Measurements from ENCODE around the gene BTK. TPM values are rescaled to one million over a fixed set of nuclear protein-coding genes. Genes with fewer than 3 reads are reported as not detected.

BTK gene
- total RNA-seq, 1 experiment from 2014 or later = 0.37 TPM

DNA sequence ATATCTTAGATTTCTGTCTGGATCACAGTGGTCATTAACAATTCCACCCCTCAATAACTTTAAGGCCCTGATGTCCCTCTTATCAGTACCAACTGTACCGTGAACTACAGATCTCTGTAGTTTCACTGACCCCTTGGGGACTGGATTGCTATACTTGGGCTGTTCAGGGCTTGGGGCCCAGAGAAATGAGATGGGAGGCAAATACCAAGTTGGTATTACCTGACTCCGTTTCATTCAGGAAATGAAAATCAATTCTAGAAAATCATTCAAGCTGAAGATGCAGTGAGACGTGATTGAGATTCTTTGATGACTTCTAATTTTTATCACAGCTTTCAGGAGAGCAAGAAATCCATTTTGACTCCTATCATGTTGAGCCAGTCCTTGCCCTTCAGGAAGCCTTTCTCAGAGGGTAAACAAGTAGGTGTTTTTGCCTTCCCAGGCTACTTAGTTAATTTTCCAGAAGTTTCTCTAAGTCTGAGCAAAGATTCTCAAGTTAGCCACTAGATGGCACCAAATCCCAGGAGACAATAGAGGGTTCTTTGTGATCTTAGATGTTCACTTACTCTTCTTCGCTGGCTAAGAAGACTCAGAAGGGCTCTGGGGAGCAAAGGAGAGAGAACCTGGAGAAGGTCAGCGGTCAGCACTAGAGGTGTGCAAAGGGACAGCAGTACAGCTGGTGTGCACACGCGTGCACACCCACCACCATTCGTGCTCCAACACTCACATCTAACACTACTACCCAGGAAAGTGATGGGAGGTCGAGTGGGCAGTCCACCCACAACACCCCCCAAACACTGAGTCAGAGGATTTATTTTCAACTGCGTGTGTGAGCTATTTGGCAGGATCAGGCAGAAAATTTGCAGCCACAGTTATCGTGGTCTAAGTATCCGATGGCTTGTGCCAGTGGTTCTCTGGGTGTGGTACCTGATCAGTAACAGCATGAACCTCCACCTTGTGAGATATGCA lies 29.5 kb upstream of the BTK start:
- DNase-seq (ENCODE audit: low read depth, low spot score) (no peak), ATAC-seq (peak; percentile 63)
- no peak overlapping the region for H3K4me2 ChIP-seq (ENCODE audit: low read length)
- no peaks in the 10 kb centered on the region for H3K4me1 ChIP-seq (ENCODE audit: control insufficient read depth in 1 of 2, insufficient read depth in 2 of 2, low read length in 2 of 2)
- intact Hi-C loops (cut with micrococcal nuclease) = loop anchor here (1.0 to 5.0 kb wide), 2 partner anchors 182 to 388 kb away; no protein-coding TSS in a partner anchor
- RAD21 ChIA-PET (ENCODE audit: low non-redundant PET in 1 of 2, low total read pairs in 2 of 2, uncharacterized antibody in 2 of 2, unreplicated experiment in 2 of 2) = no interaction called here
- CTCF ChIA-PET = no interaction called here
- no peak overlapping the region for H2AFZ ChIP-seq (ENCODE audit: low read depth, low read length, poor library complexity, severe bottlenecking)
- BruUV-seq (replicated peaks) = no TSS peak
- no peaks in the 10 kb centered on the region for H3K27me3 ChIP-seq (ENCODE audit: insufficient read depth, low read length)
- H3K4me3 ChIP-seq (replicated peaks in 1 of 2; ENCODE audit: low read depth in 1 of 2, low read length in 2 of 2) = no peak overlapping the region
- H3K9me2 ChIP-seq (ENCODE audit: insufficient read depth) = no peaks in the 10 kb centered on the region
- TF ChIP-seq, protein P1, sequence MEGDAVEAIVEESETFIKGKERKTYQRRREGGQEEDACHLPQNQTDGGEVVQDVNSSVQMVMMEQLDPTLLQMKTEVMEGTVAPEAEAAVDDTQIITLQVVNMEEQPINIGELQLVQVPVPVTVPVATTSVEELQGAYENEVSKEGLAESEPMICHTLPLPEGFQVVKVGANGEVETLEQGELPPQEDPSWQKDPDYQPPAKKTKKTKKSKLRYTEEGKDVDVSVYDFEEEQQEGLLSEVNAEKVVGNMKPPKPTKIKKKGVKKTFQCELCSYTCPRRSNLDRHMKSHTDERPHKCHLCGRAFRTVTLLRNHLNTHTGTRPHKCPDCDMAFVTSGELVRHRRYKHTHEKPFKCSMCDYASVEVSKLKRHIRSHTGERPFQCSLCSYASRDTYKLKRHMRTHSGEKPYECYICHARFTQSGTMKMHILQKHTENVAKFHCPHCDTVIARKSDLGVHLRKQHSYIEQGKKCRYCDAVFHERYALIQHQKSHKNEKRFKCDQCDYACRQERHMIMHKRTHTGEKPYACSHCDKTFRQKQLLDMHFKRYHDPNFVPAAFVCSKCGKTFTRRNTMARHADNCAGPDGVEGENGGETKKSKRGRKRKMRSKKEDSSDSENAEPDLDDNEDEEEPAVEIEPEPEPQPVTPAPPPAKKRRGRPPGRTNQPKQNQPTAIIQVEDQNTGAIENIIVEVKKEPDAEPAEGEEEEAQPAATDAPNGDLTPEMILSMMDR (IDR thresholded peaks at IDR 0.05 in 2 of 3, conservative IDR thresholded peaks at IDR 0.05 in 1 of 3; ENCODE audit: borderline replicate concordance in 1 of 3, insufficient read depth in 1 of 3, low read depth in 2 of 3, low read length in 2 of 3) = peak; percentile 39 to 72 (median 51); a peak in 5 of 6 replicates
- TF ChIP-seq FOSL1 (IDR thresholded peaks at IDR 0.05; ENCODE audit: low read depth) (no peak), ATF3 (IDR thresholded peaks at IDR 0.05) (no peak), RAD21 (IDR thresholded peaks at IDR 0.05; ENCODE audit: low read depth) (peak; percentile 60), EZH2phosphoT487 (IDR thresholded peaks at IDR 0.05; ENCODE audit: borderline replicate concordance) (no peak), JUND (IDR thresholded peaks at IDR 0.05) (no peak), EGR1 (IDR thresholded peaks at IDR 0.05; ENCODE audit: low read depth) (no peak)
- H4K20me1 ChIP-seq (ENCODE audit: insufficient read depth) = no peaks in the 10 kb centered on the region
- H3K36me3 ChIP-seq (ENCODE audit: control insufficient read depth in 1 of 2, insufficient read depth in 2 of 2, low read length in 2 of 2) = peaks cover 5 to 8% of the 10 kb centered on the region in 2 experiments; a peak in 3 of 4 replicates
- H3K27ac ChIP-seq (ENCODE audit: low read depth, low read length) = peak overlapping the region; percentile 40; the same call in 1 of the 2 replicates
- H3K9ac ChIP-seq (ENCODE audit: low read length) = no peak overlapping the region
- H3K9me3 ChIP-seq (ENCODE audit: control insufficient read depth in 1 of 2, insufficient read depth in 1 of 2, low read depth in 1 of 2, low read length in 2 of 2) = no peaks in the 10 kb centered on the region
- POLR2A ChIA-PET = no interaction called here
- H3K79me2 ChIP-seq (ENCODE audit: insufficient read depth, low read length) = peaks cover 36% of the 10 kb centered on the region
